Measurements from ENCODE around the gene USP32.

The USP32 gene

DNA sequence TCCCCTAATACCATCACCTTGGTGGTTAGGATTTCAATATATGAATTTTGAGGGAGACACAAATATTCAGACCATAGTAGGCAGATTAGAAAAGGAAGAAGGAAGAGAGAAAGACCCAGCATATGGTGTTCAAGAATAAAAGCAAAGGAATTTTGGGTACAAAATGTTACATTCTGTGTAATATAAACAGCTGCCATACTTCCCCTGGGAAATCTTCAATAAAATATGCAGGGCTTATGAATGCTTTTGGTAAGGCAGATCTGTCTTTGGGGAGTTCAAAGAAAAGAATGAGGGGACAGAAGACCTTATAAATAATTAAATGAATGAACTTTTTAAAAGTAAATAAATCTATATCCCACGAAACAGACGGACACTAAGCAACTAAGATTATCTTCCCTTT lies 91.9 kb downstream of the USP32 start:
- TF ChIP-seq, protein P1, sequence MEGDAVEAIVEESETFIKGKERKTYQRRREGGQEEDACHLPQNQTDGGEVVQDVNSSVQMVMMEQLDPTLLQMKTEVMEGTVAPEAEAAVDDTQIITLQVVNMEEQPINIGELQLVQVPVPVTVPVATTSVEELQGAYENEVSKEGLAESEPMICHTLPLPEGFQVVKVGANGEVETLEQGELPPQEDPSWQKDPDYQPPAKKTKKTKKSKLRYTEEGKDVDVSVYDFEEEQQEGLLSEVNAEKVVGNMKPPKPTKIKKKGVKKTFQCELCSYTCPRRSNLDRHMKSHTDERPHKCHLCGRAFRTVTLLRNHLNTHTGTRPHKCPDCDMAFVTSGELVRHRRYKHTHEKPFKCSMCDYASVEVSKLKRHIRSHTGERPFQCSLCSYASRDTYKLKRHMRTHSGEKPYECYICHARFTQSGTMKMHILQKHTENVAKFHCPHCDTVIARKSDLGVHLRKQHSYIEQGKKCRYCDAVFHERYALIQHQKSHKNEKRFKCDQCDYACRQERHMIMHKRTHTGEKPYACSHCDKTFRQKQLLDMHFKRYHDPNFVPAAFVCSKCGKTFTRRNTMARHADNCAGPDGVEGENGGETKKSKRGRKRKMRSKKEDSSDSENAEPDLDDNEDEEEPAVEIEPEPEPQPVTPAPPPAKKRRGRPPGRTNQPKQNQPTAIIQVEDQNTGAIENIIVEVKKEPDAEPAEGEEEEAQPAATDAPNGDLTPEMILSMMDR (IDR thresholded peaks at IDR 0.05; ENCODE audit: low read length, missing control alignments) = no peak
- no peak overlapping the region for H3K4me3 ChIP-seq (replicated peaks; ENCODE audit: low read depth, low read length)
- no peak for DNase-seq (ENCODE audit: low read depth)

DNA sequence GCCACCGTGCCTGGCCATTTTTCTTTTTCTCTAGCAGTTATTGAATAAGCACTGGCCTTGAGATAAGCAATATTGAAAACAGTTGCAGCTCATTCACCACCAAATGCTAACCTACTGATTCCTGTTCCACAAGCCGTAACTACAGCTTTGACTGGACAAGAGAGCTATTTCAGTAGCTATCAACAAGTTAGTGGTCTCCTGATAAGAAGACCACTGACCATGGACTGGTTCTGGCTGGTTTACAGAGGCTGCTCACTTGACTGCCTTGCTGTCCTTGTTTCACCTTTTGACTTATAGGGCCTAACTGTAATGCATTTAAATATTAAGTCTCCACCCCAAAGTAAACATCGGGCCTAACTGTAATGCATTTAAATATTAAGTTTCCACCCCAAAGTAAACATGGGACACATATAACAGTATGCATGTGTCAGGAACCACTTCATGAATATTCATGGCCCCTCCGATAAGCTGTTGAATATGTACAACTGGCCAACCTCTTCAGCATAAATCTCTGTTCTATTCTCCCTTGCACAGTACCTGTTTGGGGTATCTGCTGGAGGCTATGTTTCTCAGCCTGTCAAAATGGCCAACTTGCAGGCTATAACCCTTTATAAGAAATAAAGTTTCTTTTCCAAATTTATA lies 94.1 kb downstream of the USP32 start:
- DNase-seq (ENCODE audit: low read depth) = no peak
- no peak overlapping the region for H3K4me3 ChIP-seq (replicated peaks; ENCODE audit: low read depth, low read length)
- TF ChIP-seq, protein P1 (IDR thresholded peaks at IDR 0.05; ENCODE audit: low read length, missing control alignments) = no peak

DNA sequence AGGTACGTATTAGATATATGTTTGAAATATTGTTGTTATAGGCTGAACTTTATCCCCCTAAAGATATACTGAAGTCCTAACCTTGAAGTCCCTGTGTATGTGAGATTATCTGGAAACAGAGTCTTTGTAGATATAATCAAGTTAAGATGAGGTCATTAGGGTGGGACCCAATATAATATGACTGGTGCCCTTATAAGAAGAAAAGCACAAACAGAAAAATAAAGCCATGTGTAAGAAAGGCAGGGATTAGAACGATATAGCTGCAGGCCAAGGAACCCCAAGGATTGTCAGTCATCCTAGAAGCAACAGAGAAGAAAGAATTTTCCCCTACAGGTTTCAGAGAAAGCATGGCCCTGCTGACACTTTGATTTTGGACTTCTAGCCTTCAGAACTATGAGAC lies 95.8 kb downstream of the USP32 start:
- DNase-seq (ENCODE audit: low read depth) = no peak
- TF ChIP-seq, protein P1 (IDR thresholded peaks at IDR 0.05; ENCODE audit: low read length, missing control alignments) = no peak
- no peak overlapping the region for H3K4me3 ChIP-seq (replicated peaks; ENCODE audit: low read depth, low read length)

DNA sequence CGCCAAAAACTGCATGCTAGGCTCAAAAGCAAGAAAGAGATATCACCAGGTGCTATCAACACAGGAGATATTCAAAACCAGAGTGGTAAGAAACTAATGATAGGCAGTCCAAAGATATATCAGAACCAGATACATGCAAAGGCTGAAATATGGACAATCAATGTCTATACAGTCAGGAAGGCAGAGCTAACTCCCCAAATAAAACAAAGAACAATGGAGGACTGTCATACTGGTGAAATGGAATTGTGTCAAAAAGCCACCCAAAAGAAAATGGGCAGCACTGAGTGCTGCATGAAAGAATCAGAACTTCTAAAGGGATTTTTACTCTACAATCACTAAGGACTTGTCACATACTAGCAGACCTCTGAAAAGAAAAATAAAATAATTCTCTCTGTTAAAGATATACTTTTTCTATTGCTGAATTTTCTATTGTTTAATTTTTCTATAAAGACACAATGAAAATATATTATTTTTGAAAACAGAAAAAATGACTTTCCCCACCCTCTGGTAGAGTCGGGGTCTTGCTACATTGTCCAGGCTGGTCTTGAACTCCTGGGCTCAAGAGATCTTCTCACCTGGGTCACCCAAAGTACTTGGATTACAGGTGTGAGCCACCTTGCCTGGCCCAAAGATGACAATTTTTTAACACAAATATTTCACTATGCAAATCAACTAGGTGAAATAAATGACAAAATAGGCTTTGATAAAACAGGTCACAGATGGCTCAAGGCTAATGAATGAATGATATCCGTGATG lies 98.2 kb downstream of the USP32 start:
- no peak for DNase-seq (ENCODE audit: low read depth)
- no peak overlapping the region for H3K4me3 ChIP-seq (replicated peaks; ENCODE audit: low read depth, low read length)
- TF ChIP-seq, protein P1 (IDR thresholded peaks at IDR 0.05; ENCODE audit: low read length, missing control alignments) = no peak

DNA sequence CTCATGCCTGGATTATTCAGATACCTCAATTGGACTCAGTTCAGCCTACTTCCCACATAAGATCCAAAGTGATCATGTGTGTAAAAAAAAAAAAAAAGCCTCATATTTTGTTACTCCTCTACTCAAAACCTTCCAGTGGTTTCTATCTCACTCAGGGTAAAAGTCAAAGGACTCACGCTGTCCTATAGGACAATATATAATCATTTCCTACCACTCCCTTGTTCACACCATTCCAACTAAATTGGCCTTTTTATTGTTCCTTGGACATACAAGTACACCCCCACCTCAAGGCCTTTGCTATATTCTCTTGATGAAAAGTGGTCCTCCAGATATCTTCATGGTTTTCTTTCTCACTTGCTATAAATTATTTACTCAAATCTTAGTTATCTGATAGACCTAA lies 99.2 kb downstream of the USP32 start:
- no peak overlapping the region for H3K4me3 ChIP-seq (replicated peaks; ENCODE audit: low read depth, low read length)
- TF ChIP-seq, protein P1 (IDR thresholded peaks at IDR 0.05; ENCODE audit: low read length, missing control alignments) = no peak
- DNase-seq (ENCODE audit: low read depth) = no peak

DNA sequence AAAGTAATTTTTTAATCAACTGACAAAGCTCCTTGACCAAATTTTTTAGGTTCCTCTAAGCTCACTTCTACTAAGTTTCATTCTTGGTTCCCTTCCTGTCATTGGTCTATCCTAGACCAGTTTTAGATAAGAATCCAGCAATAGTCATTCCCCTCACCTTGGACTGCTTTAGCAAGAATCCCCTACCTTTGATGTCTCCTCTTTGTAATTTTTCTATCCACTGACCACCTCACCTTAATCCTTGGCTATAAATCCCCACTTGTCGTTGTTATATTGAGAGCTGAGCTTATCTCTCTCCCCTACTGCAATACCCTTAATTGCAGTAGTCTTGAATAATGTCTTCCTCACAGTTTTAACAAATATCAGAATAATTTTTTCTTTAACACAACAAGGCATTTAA lies 107.2 kb downstream of the USP32 start:
- no peak overlapping the region for H3K4me3 ChIP-seq (replicated peaks; ENCODE audit: low read depth, low read length)
- TF ChIP-seq, protein P1 (IDR thresholded peaks at IDR 0.05; ENCODE audit: low read length, missing control alignments) = no peak
- DNase-seq (ENCODE audit: low read depth) = no peak
